SW480 (cell line): Measurements from ENCODE around the gene ALG12.
A peak's percentile ranks its signal among the peaks of the same experiment; 100 is the strongest.

Experiments used
- DNase-seq: peaks from one replicate; pipeline ENCODE4 v3.0.0-alpha.2; 2016; ENCODE audit warnings: low spot score

Gene ALG12

DNA sequence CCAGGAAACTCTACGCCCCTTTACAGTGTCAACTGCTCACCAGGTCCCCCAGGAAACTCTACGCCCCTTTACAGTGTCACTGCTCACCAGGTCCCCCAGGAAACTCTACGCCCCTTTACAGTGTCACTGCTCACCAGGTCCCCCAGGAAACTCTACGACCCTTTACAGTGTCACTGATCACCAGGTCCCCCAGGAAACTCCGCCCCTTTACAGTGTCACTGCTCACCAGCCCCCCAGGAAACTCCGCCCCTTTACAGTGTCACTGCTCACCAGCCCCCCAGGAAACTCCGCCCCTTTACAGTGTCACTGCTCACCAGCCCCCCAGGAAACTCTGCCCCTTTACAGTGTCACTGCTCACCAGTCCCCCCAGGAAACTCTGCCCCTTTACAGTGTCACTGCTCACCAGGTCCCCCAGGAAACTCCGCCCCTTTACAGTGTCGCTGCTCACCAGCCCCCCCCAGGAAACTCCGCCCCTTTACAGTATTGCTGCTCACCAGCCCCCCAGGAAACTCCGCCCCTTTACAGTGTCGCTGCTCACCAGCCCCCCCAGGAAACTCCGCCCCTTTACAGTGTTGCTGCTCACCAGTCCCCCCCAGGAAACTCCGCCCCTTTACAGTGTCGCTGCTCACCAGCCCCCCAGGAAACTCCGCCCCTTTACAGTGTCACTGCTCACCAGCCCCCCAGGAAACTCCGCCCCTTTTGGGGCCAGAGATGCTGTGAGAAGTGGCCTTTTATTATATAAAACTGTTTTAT, 27.0 kb upstream of the ALG12 start:
- peak; percentile 42 for DNase-seq

DNA sequence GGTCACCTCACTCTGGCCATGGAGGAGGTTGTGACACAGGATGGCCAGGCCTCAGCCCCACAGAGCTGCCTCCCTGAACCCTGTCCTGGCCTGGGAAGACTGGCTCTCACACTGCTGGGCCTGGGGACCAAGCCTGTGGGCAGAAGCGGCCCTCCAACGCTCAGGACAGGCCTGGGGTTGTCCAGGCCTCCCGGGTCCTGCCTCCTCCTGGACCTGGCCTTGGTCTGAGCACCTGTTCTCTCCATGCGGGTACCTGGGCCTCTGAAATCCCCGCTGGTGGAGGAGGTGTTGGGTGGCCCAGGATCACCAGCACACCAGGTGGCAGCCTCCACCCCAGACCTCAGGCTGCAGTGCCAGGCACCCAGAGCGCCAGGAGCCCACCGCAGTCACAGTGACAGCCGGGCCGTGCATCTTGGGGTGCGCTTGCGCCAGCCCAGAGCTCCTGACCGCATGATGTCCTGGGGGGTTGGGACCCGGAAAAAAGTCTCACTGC, 26.2 kb upstream of the ALG12 start:
- no peak for DNase-seq

DNA sequence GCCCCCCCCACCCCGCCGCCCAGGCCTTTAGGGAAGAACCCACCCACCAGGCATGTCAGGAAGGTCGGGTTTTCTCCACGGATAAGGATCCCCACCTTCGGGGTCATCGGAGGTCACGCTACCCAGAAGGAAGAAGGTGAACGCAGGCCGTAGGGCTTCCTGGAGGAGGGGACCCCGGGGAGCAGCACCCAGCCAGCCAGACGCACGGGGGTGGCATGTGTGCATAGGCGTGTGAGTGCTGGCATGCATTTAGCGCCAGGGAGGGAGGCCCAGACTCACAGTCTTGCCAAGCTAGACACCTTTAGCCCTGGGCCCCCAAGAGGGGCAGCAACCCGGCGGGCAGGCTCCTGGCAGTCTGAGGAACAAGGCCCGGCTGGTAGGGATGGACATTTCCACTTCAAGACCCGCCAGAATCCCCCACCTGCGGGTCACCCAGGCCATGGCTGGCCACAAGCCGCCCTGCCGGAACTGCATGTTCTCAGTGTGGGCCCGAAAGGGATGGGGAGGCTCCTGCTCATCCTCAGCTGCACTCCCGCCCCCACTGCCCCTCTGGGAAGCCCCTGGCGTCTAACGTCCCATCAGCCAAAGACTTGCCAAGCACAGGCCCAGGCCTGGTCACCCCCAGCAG, 25.6 kb upstream of the ALG12 start:
- DNase-seq, result no peak

DNA sequence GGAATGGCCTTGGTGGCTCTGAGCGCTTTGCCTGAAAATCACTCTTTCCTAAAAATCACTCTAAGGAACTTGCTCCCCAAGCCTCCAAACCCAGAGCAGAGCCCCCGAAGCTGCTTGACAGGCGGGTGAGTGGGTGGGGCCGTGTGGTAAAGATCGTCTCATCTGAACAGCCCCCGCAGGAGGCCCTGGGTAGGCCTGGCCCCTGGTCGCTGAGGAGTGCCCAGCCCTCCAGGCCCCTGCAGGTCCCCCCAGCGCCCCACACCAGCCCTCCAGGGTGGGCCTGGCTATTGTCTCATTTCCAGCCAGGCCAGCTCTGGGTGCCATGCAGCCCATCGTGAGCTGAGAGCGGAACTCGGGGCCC, 25.1 kb upstream of the ALG12 start:
- DNase-seq, result no peak

DNA sequence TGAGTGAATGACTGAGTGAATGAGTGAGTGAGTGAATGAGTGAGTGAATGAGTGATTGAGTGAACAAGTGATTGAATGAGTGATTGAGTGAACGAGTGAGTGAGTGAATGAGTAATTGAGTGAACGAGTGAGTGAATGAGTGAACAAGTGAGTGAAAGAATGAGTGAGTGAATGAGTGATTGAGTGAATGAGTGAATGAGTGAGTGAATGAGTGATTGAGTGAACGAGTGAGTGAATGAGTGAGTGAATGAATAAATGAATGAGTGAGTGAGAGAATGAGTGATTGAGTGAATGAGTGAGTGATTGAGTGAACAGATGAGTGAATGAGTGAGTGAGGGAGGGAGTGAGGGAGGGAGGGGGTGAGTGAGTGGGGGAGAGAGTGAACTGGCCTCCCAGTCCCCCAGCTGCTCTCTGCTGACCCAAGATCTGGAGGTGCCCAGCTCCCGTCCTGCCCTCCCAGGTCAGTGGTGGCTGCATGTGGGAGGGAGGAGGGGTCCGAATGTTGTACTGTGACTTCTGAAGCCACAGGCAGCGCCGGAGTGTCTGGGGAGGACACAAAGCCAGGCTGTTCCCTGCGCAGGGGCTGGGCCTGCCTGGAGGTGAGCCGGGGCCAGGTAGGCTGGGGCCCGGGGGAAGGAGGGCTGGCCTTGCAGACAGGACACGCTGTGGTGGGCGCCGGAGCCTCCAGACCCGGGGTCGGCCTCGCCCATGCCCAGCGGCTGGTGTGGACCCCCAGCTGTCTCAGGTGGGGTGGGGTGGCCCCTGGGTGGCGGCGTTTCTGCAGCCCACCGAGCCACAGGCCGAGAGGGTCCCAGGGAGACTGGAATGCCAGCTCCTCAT, 24.5 kb upstream of the ALG12 start:
- DNase-seq, result no peak

DNA sequence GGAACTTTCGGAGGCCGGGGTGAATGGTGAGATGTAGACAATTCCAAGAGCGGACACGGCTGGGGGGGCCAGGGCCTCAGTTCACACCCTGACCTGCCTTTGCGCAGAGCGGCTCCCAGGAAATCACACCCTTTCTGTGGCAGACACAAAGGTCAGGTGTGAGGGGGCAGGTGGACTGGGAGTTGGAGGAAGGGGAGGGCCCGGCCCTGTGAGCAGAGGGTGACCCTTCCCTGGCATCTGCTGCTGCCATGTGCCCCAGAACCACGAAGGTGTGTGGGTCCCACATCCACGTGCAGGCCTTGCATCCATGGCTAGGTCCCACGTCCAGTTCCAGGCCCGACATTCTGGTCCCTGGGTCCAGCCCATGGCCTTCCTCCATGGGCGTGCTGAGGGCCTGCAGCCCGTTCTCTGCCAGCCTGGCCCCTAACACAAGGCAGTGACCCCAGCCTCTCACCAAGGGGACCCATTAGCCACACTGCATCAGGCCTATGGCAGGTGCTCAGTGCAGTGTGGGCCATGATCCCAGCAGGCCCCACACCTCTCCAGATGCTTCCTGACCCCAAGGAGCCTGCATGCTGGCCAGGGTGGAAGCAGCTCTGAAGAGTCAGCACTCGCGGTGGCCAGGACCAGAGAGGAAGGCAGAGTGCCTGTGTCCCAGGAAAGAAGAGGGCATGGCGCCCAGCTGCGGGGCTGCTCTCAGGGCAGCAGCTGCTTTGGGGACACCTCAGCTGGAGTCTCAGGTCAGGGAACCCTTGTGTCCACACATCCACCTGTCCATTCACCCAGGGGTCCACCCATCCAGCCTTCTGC, 23.5 kb upstream of the ALG12 start:
- DNase-seq, result no peak

DNA sequence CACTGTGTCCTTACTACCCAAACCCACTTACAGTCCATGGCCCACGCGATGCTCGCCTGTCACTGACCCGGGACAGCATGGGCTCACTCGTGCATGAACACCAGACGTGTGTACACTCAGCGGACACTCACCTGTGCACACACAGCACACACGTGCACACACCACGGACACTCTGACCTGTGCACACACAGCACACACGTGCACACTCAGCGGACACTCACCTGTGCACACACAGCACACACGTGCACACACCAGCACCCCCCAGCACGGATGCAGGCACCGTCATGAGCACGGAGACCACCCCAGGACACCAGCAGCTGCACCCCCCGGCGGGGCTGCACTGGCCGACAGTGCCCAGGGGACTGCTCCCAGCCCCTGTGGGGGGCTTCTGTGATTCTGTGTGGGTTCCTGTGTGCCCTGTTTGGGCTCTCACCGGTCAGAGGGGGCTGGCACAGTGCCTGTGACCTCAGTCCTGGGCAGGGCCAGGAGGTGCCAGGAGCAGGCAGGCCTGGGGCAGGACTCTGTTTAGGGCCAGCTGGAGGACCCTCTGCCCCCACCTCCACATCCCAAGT, 20.4 kb upstream of the ALG12 start:
- DNase-seq, result no peak

DNA sequence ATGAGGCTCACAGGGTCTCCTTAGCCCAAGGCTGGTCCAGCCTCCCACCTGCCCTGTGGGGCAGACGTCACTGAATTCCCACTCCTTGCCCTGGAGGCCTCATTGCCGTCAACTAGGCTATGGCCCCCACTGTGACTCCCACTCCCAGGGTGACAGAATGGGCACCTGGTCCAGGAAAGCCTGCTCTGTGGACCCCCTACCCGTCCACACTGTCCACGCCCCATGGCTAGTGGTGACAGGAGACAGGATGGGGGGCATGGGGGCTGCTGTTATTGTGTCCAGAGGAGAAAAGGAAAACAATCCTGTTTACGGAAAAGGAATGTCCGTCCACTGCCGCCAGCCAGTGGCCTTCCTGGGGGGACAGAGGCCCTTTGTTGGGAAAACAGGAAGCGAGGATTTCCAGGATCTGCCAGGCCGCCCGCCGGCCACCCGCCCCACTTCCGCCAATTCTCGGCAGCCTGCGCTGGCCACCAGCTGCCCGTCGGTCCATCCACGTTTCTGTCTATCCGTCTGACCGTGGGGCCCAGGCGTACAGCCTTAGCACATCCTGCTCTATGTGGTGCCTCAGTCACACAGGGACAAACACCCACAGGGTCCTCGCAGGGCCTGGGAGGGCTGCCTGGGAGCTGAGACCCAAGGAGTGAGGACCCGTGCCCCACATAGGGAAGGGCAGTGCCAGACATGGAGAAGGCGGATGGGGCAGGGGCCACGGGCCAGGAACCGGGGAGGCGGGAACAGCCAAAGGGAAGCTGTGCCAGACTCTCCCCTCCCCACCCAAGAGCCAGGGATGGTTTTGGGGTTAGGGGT, 19.7 kb upstream of the ALG12 start:
- peak; percentile 34 for DNase-seq

DNA sequence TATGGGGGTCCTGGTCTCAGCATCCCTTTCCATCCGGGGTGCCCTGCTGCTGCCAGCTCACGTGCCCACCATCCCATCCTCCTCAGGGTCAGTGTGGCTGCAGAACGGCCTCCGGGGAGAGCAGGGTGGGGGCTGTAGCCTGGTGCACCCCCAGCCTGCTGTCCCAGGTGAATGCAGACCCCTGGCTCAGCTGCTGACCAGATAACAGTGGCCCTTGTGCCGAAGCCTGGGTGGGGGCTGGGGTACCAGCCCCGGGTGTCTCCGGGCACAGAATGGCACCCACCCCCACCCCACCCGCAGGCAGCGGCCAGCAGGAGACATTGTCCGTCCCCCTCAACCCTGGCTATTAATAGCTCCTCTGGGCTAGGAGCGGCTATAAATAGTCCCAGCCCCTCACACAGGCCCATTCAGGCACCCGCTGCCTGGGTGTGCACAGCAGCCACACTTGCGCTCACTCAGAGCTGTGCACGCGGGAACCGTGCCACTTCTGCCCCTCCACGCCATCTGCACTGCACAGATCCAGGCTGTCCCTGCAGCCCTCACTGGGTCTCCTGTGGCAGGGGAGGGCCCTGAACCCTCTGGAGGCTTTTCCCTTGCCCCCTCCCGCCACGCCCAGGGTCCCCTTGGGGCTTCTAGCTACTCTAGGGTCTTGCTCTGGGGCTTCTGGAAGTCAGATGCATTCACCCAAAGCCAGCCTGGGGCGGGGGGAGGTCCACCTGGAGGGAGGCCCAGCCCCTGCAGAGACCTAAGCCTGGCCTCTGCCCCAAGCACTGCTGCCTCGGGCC, 18.9 kb upstream of the ALG12 start:
- DNase-seq, result no peak

DNA sequence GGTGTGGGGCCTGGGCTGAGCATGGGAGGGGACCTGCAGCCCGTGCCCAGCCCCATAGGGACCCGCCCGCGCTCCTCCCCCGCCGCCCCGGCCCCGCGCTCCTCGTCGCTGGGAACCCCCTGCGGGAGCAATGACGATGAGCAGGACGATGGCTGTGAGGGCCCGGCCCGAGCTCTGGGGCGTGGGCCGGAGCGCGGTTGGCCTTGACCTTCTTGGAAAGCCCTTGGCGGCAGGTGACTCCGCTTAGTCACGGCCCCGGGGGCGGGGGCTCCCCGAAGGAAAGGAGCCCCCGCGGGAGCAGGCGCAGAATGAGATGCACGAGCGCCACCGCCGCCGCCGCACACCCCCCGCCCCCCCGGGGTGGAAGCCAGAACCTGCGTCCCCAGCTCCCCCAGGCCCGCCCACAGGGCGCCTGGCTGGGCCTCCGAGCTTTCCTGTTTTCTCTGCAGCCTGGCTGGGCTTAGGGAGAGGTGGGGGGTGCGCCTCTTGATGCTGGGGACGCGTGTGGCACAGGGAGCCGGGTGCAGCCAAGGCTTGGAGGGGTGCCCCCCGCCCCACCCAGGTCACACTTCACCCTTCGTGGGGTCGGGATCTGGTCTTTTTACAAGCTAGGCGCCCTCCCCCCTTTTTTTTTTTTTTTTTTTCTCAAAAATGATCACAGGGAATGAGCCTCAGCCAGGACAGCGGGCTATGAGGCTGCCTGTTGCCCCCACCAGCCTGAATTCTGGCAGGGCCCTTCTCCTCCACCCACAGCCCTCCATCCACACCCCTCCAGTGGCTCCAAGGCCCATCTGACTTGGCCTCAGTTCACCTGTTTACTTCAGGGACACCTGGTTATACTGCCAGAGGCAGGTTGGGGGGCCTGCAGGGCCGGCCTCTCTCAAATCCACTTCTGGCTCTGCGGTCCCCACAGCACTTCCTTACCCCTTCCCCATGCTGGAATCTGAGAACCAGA, 18.1 kb upstream of the ALG12 start:
- peak; percentile 81 for DNase-seq

DNA sequence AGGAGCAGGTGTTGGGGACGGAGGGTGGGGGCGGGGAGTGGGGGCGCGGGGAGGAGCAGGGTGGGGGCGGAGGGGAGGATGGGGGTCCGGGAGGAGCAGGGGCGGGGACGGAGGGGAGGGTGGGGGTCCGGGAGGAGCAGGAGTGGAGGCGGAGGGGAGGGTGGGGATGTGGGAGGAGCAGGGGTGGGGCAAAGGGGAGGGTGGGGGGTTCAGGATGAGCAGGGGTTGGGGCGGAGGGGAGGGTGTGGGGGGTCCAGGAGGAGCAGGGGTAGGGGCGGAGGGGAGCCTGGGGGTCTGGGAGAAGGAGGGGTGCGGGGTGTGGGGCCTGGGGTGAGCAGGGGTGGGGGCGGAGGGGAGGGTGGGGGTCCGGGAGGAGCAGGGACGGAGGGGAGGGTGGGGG, 17.3 kb upstream of the ALG12 start:
- DNase-seq, result no peak

DNA sequence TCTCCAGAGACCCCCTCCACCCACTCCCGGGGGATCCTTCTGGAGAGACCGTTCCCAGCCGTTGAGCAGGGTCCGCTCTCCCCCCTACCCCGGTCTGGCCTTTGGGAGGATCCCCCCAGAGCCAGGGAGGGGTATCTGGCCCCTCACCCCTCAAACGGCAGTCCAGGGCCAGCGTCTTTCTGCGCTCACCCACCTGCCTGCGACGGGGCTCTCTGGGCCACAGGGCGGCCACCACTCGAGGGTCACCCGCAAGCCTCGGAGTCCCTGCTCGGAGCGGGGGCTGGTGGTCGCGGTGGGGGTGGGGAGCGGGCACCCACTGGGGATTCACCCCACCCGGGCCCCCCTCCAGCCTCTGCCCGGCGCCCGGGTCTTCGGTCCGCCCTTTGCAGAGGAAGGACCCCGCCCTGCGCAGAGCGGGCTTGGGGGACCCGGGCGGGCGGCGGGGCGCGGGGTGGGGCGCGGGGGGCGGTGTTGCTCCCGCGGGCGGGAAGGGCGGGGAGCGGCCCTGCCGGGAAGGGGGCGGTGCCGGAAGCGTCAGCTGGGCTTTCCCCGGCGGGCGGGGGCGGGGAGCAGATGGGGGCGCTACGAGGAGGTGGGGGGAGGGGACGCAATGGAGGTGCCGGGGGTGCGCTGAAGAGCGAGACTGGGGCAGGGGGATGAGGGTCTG, 16.8 kb upstream of the ALG12 start:
- peak; percentile 25 for DNase-seq

DNA sequence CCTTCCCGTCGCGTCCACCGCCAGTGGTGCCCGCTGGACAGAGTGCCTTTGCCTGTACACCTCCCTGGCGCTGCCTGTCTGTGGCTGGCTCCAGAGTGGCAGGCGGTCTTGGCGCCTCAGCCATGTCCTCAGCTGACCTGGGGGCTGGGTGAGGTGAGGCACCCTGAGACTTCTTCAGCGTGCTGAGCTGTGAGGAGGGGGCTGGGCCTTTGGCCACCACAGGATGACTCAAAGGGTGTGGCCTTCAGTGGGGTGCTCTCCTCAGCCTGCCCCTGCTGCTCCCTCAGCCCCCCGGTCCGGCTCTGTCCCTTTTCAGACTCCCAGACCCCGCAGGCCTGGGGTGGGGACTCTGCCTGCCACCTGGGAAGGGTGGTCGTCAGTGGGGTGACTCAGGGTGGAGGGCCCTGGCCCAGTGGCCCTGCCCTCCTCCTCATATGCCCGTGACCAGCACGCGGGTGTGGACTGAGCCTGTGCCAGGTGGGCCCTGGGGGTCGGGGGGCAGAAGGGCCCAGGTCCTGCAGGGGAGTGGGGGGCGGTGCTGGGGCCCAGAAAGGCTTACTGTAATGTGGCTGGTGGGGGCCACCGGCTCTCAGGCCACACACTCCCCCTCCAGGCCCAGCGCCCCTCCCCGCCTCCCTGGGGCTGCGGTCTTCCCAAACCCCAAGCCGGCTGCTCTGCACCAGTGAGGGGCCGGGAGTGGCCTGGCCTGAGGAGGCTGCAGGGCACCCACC, 16.1 kb upstream of the ALG12 start:
- peak; percentile 41 for DNase-seq

DNA sequence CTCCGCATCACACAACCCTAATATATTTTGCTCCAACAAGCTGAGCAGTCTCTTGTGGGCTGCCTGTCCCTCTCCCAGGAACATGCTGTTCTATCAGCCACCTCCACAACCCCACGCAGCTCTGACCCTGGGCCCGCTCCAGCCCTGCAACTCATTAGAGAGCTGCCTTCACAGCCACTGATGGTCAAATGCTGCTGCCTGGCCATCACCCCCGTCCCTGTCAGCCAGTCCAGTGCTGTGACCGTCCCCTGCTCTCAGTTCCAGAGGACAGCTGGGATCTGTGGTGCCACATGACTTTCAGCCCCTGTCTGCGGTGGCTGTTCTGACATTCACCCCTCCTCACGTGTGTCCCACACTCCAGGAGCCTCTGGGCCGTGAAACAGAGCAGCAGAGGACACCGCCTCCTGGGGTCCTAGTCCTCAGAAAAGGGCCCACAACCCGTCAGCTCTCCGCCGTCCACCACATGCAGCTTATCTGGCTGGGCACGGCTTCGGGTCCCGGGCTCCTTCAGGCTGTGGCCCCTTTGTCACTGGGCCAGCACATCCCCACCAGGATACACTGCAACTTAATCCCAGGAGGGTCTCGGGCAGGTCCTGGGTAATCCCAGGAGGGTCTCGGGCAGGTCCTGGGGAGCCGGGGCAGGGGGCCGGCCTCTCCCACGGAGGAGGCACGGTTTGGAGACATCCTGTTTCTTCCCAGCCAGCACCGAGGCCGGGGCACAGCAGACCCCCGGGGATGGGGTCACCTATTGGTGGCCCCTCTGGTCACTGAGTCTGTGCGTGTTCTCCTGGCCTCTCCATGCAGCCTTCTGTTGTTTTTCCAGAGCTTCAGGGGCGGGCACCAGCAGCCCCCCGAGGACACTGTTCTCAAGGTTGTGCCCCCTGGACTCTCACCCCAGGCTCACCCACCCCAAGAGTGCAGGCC, 15.3 kb upstream of the ALG12 start:
- no peak for DNase-seq

DNA sequence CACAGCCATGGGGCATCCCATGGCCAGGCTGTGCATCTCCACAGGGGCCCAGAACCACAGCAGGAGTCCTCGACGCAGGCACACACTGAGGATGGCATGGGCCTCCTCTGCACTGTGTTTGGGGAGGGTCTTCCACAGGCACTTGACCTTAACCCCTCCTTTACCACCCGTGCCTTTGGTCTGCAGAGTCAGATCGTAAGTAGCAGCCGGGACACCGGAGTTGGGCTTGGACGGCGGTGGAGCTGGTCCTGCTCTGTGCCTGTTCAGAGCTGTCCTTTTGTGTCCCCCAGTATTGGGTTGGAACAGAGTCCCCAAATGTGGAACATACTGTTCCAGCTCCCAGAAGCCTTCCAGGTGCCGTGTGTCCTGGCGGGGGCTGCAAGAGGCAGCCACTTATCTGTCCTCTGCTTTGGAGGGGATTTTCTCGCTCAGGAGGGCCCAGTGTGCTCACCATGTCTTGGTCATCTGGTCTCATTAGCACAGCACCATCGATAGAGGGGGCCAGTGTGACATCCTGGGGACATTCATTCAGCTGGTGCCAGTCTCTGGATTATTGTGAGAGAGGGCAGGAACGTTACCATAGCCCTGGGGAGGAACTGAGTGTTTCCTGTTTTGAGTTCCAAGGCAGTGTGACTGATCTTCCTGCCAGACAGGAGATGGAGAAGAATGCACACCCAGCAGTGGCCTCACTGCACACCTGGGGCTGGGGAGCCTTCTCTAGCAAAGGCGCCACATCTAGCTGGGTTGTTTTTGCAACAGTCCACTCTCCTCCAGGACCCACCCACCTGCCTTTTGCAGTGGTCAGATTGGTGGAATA, 12.6 kb upstream of the ALG12 start:
- DNase-seq, result peak; percentile 87
